IMR-90 (cell line): Measurements from ENCODE around the gene EVA1A. TPM values are rescaled to one million over a fixed set of nuclear protein-coding genes. Genes with fewer than 3 reads are reported as not detected.

Experiments
- ATAC-seq: fragments of 200-7000 bp; cut with Tn5 transposase; 2 replicates; pipeline ENCODE4 v1.9.1; 2020; ENCODE audit warnings: low read depth, mild to moderate bottlenecking, moderate library complexity
- BruUV-seq: library from RNA; stranded (reverse); fragments of 400-500 nt; replicated peaks from 2 replicates; lab custom pipeline; 2021; lab: Mats Ljungman, UMichigan
- CTCF ChIA-PET: fragments of 300-600 bp; formaldehyde crosslinking; extraction: SDS; loops from one replicate; lab custom pipeline; 2021; ENCODE audit warnings: antibody characterized with exemption; lab: Yijun Ruan, JAX
- POLR2A ChIA-PET: fragments of 300-600 bp; sonication (Branson Sonifier 250); formaldehyde crosslinking; loops from one replicate; lab custom pipeline; 2022; ENCODE audit warnings: antibody characterized with exemption; ENCODE audit not compliant: unreplicated experiment; lab: Charles Lee
- DNase-seq: peaks from one replicate; pipeline ENCODE4 v3.0.0; 2013
- H2AFZ ChIP-seq: replicated peaks from 2 replicates; pipeline ENCODE3; 2013; ENCODE audit warnings: low read length, mild to moderate bottlenecking; ENCODE audit not compliant: poor library complexity
- H2AK5ac ChIP-seq: 2 replicates; pipeline ENCODE4 v1.6.1; 2013; ENCODE audit warnings: low read depth, low read length, inconsistent platforms
- H2AK9ac ChIP-seq: replicated peaks from 2 replicates; pipeline ENCODE3; 2013; ENCODE audit warnings: mild to moderate bottlenecking, low read depth, low read length, moderate library complexity; ENCODE audit not compliant: poor library complexity
- H2BK120ac ChIP-seq: 2 replicates; pipeline ENCODE4 v1.6.1; 2013; ENCODE audit warnings: low read depth, low read length, inconsistent platforms
- H2BK15ac ChIP-seq: 3 replicates; pipeline ENCODE4 v1.6.1; 2013; ENCODE audit warnings: low read depth, low read length, inconsistent platforms
- H2BK20ac ChIP-seq: 2 replicates; pipeline ENCODE4 v1.6.1; 2013; ENCODE audit warnings: low read depth, mild to moderate bottlenecking, inconsistent platforms, low read length, moderate library complexity
- H2BK5ac ChIP-seq: 2 replicates; pipeline ENCODE4 v1.6.1; 2013; ENCODE audit warnings: mild to moderate bottlenecking, low read depth, low read length, inconsistent platforms; ENCODE audit not compliant: poor library complexity, severe bottlenecking
- H3K14ac ChIP-seq: replicated peaks from 2 replicates; pipeline ENCODE4 v1.6.1; 2013; ENCODE audit warnings: low read depth, low read length, inconsistent platforms
- H3K18ac ChIP-seq: 2 replicates; pipeline ENCODE4 v1.6.1; 2013; ENCODE audit warnings: low read depth, low read length, control low read depth
- H3K23ac ChIP-seq: 2 replicates; pipeline ENCODE4 v1.6.1; 2013; ENCODE audit warnings: low read depth, low read length, inconsistent platforms
- H3K27ac ChIP-seq: 2 replicates; pipeline ENCODE4 v1.5.1; 2013; ENCODE audit warnings: mild to moderate bottlenecking, control low read depth, low read length; ENCODE audit not compliant: insufficient read depth
- H3K27me3 ChIP-seq: 2 replicates; pipeline ENCODE4 v1.6.1; 2013; ENCODE audit warnings: low read length; ENCODE audit not compliant: control insufficient read depth, insufficient read depth
- H3K36me3 ChIP-seq: 2 replicates; pipeline ENCODE4 v1.6.1; 2013; ENCODE audit warnings: low read length, mixed read lengths; ENCODE audit not compliant: control insufficient read depth, insufficient read depth
- H3K4ac ChIP-seq: 2 replicates; pipeline ENCODE4 v1.6.1; 2013; ENCODE audit warnings: low read depth, low read length, inconsistent platforms
- H3K4me1 ChIP-seq: 2 replicates; pipeline ENCODE4 v1.6.1; 2013; ENCODE audit warnings: low read length, mixed read lengths; ENCODE audit not compliant: control insufficient read depth, insufficient read depth
- H3K4me2 ChIP-seq: 2 replicates; pipeline ENCODE4 v1.6.1; 2013; ENCODE audit warnings: low read depth, mild to moderate bottlenecking, control low read depth, low read length, moderate library complexity
- H3K4me3 ChIP-seq: 2 replicates; pipeline ENCODE4 v1.5.1; 2013; ENCODE audit warnings: low read depth, mild to moderate bottlenecking, control low read depth, low read length, moderate library complexity; ENCODE audit not compliant: insufficient read depth
- H3K56ac ChIP-seq: 2 replicates; pipeline ENCODE4 v1.6.1; 2013; ENCODE audit warnings: low read length, inconsistent platforms; ENCODE audit not compliant: insufficient read depth; ENCODE audit errors: extremely low read depth
- H3K79me1 ChIP-seq, 2 experiments: 2 replicates each; pipeline ENCODE4 v1.6.1; 2013; ENCODE audit warnings: low read length in 2 of 2, inconsistent platforms in 1 of 2, low read depth in 1 of 2
- H3K9ac ChIP-seq: 2 replicates; pipeline ENCODE4 v1.6.1; 2013; ENCODE audit warnings: low read depth, low read length, control low read depth
- H3K9me1 ChIP-seq: 2 replicates; pipeline ENCODE4 v1.6.1; 2013; ENCODE audit warnings: low read length, inconsistent platforms; ENCODE audit not compliant: insufficient read depth
- H3K9me3 ChIP-seq: 2 replicates; pipeline ENCODE4 v1.6.1; 2013; ENCODE audit warnings: low read length; ENCODE audit not compliant: control insufficient read depth, insufficient read depth
- H4K20me1 ChIP-seq: 2 replicates; pipeline ENCODE4 v1.6.1; 2013; ENCODE audit warnings: low read length, inconsistent platforms; ENCODE audit not compliant: insufficient read depth
- H4K5ac ChIP-seq: 2 replicates; pipeline ENCODE4 v1.6.1; 2013; ENCODE audit warnings: mild to moderate bottlenecking, low read depth, low read length, control low read depth
- H4K8ac ChIP-seq, 2 experiments: 2 replicates each; pipeline ENCODE4 v1.6.1; 2013; ENCODE audit warnings: low read depth in 2 of 2, low read length in 2 of 2, control low read depth in 1 of 2, inconsistent platforms in 1 of 2
- H4K91ac ChIP-seq: 2 replicates; pipeline ENCODE4 v1.6.1; 2013; ENCODE audit warnings: low read depth, low read length, inconsistent platforms; ENCODE audit not compliant: insufficient read depth
- CEBPB ChIP-seq: IDR thresholded peaks from 2 replicates; pipeline ENCODE4 v1.6.1; 2012; ENCODE audit warnings: low read depth, low read length, improper control_type of control experiment
- NFE2L2 ChIP-seq: fragments of 150-350 bp; IDR thresholded peaks from 2 replicates; pipeline ENCODE4 v1.6.1; 2016; ENCODE audit warnings: low read depth, mild to moderate bottlenecking, low read length
- WGBS, 2 experiments: methylation state at CpG; one replicate each; pipeline versions ENCODE4 v1.1.5 to v1.1.7; 2013; ENCODE audit warnings: missing lambda C conversion rate in 2 of 2; ENCODE audit not compliant: insufficient read length in 1 of 2; ENCODE audit errors: extremely low coverage in 2 of 2; 5-methylcytosine and 5-hydroxymethylcytosine counted together
- dilution Hi-C: fragments of 300-500 bp; cut with HindIII; formaldehyde crosslinking; loops from one replicate; pipeline ENCODE4 v1.14.3; 2018; ENCODE audit warnings: low sequenced_read_pairs; ENCODE audit not compliant: unreplicated experiment
- in situ Hi-C: fragments of 300-500 bp; cut with MboI; formaldehyde crosslinking; loops from 3 replicates; pipeline ENCODE4 v1.14.3; 2019; ENCODE audit warnings: low sequenced_read_pairs, inconsistent platforms, mixed read lengths
- intact Hi-C: fragments of 100-400 bp; cut with micrococcal nuclease; formaldehyde crosslinking; loops from 2 replicates; pipeline ENCODE4 v1.10.0; 2022
- polyA plus RNA-seq, 3 experiments: library from polyadenylated mRNA; depleted of rRNA; stranded (reverse); fragments of >200 nt; gene quantifications; 2 replicates each; pipeline ENCODE4 v1.2.3, GENCODE V29; 2012; ENCODE audit warnings: low replicate concordance in 1 of 3
- total RNA-seq: library from RNA; depleted of rRNA; stranded (reverse); fragments of >200 nt; gene quantifications from 2 replicates; pipeline ENCODE4 v1.2.3, GENCODE V29; 2012

EVA1A gene
- total and polyA plus RNA-seq, 2 of the 4 experiments (the other 2 are of a cell fraction), result 54.5 to 93.7 TPM

- TF ChIP-seq CEBPB (peak; percentile 55; the same call in 1 of the 2 replicates), NFE2L2 (no peak)
- Histone ChIP-seq H3K18ac (no peak overlapping the region), H3K56ac (no peak overlapping the region), H3K4me2 (no peak overlapping the region), H2AK9ac (no peak overlapping the region), H4K8ac (no peak overlapping the region), H3K4ac (no peak overlapping the region), H3K79me1 (peaks cover 5 to 26% of the 10 kb centered on the region in 2 experiments; a peak in 3 of 4 replicates), H4K20me1 (no peaks in the 10 kb centered on the region), H3K27me3 (no peaks in the 10 kb centered on the region), H3K9me1 (peaks cover 17% of the 10 kb centered on the region), H3K27ac (no peak overlapping the region), H2BK15ac (no peak overlapping the region), H3K4me3 (no peak overlapping the region), H3K4me1 (peaks cover 10% of the 10 kb centered on the region), H2AFZ (no peak overlapping the region), H4K91ac (no peak overlapping the region), H2BK20ac (no peak overlapping the region), H4K5ac (no peak overlapping the region), H3K9me3 (no peaks in the 10 kb centered on the region), H2AK5ac (no peak overlapping the region), H2BK120ac (no peak overlapping the region), H3K9ac (no peak overlapping the region), H3K14ac (no peak overlapping the region; the same call in 1 of the 2 replicates), H3K23ac (no peak overlapping the region), H2BK5ac (no peak overlapping the region), H3K36me3 (no peaks in the 10 kb centered on the region)
- ChIA-PET POLR2A (interaction anchor here (0.9 kb wide), 1 partner anchor 30 kb away, joined by 3 read pairs; no protein-coding TSS in a partner anchor), CTCF (interaction anchor here (1.3 to 2.2 kb wide), 2 partner anchors 8 to 43 kb away, joined by 3 to 12 read pairs; no protein-coding TSS in a partner anchor)
- in situ Hi-C loops, result no loop called here
- DNase-seq, result peak; percentile 10
- dilution Hi-C loops, result no loop called here
- no peak for ATAC-seq
- intact Hi-C loops, result no loop called here
- no CpG with 5 or more reads among the region's 8 CpGs for WGBS, 2 experiments
- BruUV-seq, result no TSS peak
Measured at GRCh38 chr2:75565472-75566462, 5.0 kb upstream of the EVA1A start.
